Testis (tissue), 3 donors: Measurements from ENCODE around the gene NXPH4. TPM values are rescaled to one million over a fixed set of nuclear protein-coding genes. Genes with fewer than 3 reads are reported as not detected.
A peak's percentile ranks its signal among the peaks of the same experiment; 100 is the strongest.

Source experiments
- DNase-seq: peaks from one replicate; pipeline ENCODE4 v3.0.0-alpha.2; 2019
- H3K27ac ChIP-seq, 2 donors: fragments of 200-600 bp; sonication (generic); one replicate each; pipeline ENCODE4 v1.5.1; 2019
- H3K27me3 ChIP-seq: fragments of 200-600 bp; sonication (generic); one replicate; pipeline ENCODE4 v1.5.1; 2019
- H3K36me3 ChIP-seq: fragments of 200-600 bp; sonication (generic); one replicate; pipeline ENCODE4 v1.5.1; 2017; ENCODE audit warnings: low read depth; ENCODE audit errors: missing control alignments
- H3K4me1 ChIP-seq: fragments of 200-600 bp; sonication (generic); one replicate; pipeline ENCODE4 v1.5.1; 2019
- H3K4me3 ChIP-seq, 2 donors: fragments of 200-600 bp; sonication (generic); one replicate each; pipeline ENCODE4 v1.5.1; 2017 to 2019
- H3K9me3 ChIP-seq: fragments of 200-600 bp; sonication (generic); one replicate; pipeline ENCODE4 v1.5.1; 2017
- CTCF ChIP-seq, 3 experiments: fragments of 450-650 bp in 2 of 3; fragments of 200-600 bp in 1 of 3; sonication (generic) in 1 of 3; IDR thresholded peaks; one replicate each; pipeline ENCODE4 v1.5.1; 2016 to 2019; ENCODE audit warnings: antibody characterized with exemption in 3 of 3, mild to moderate bottlenecking in 2 of 3, moderate library complexity in 1 of 3
- POLR2A ChIP-seq: fragments of 450-650 bp; IDR thresholded peaks from one replicate; pipeline ENCODE4 v1.6.1; 2017; ENCODE audit warnings: antibody characterized with exemption, mild to moderate bottlenecking, moderate library complexity
- WGBS, 2 donors: methylation state at CpG; one replicate each; pipeline ENCODE4 v1.1.5; 2018; 5-methylcytosine and 5-hydroxymethylcytosine counted together
- intact Hi-C: fragments of 100-400 bp; cut with DNase I; formaldehyde crosslinking; loops from one replicate; pipeline ENCODE4 v1.15.1; 2023; ENCODE audit warnings: low total_unique reads
- polyA plus RNA-seq: library from polyadenylated mRNA; stranded (reverse); fragments of 350-450 nt; fragmentation: Illumina TruSeq; extraction: RNeasy Lipid Tissue Mini Kit (QIAGEN cat#74804); gene quantifications from one replicate; pipeline ENCODE4 v1.2.3, GENCODE V29; 2014; ENCODE audit warnings: low read depth, low replicate concordance; ENCODE audit not compliant: insufficient read depth
- total RNA-seq, 2 donors: library from RNA; depleted of rRNA; stranded (reverse); fragments of >200 nt; gene quantifications; one replicate each; pipeline ENCODE4 v1.2.3, GENCODE V29; 2016

Gene NXPH4
- total and polyA plus RNA-seq, 3 donors from 2014 or later = 1.8 to 7.7 (median 7.5) TPM

- TF ChIP-seq CTCF (IDR thresholded peaks at IDR 0.05) (peak in 2 of 3 experiments; percentile 8 to 39), POLR2A (no peak)
- WGBS, 2 donors = 9 to 10% methylated on average over 9 of the region's 9 CpGs
- Histone ChIP-seq H3K4me3 (peak overlapping the region; percentile 45 to 63), H3K9me3 (no peaks in the 10 kb centered on the region), H3K27ac (peak overlapping the region in 1 of 2 donors; percentile 12), H3K36me3 (no peaks in the 10 kb centered on the region), H3K27me3 (no peaks in the 10 kb centered on the region), H3K4me1 (peaks cover 26% of the 10 kb centered on the region)
- DNase-seq = no peak
- intact Hi-C loops = no loop called here
Measured at GRCh38 chr12:57229046-57229633, 12.5 kb downstream of the NXPH4 start.

GRCh38 chr12:57229634-57230380 lies 13.2 kb downstream of the NXPH4 start, which contains the start of gene SHMT2:
TSS of gene SHMT2 (plus strand) at chr12:57229711. CDS start at chr12:57229779, 68 bp downstream.
- intact Hi-C loops = no loop called here
- DNase-seq = peak; percentile 96
- peaks cover 26% of the 10 kb centered on the region for H3K4me1 ChIP-seq
- peak within 1 kb of the TSS in 1 of 2 donors; percentile 12 for H3K27ac ChIP-seq
- 1% methylated on average over 25 to 42 of the region's 42 CpGs for WGBS, 2 donors
- no peaks in the 10 kb centered on the region for H3K27me3 ChIP-seq
- peak within 1 kb of the TSS; percentile 45 to 63 for H3K4me3 ChIP-seq
- H3K36me3 ChIP-seq = no peaks in the 10 kb centered on the region
- TF ChIP-seq CTCF (IDR thresholded peaks at IDR 0.05) (peak in 1 of 3 experiments; percentile 1), POLR2A (no peak)
- H3K9me3 ChIP-seq = no peaks in the 10 kb centered on the region

- Histone ChIP-seq H3K27ac (no peak overlapping the region), H3K36me3 (no peaks in the 10 kb centered on the region), H3K4me3 (peak overlapping the region; percentile 45 to 63), H3K27me3 (no peaks in the 10 kb centered on the region), H3K4me1 (peaks cover 26% of the 10 kb centered on the region), H3K9me3 (no peaks in the 10 kb centered on the region)
- intact Hi-C loops = no loop called here
- WGBS, 2 donors = 42 to 64% methylated on average over 9 to 10 of the region's 10 CpGs
- no peak for DNase-seq
- TF ChIP-seq POLR2A (no peak), CTCF (IDR thresholded peaks at IDR 0.05) (no peak)
Measured at GRCh38 chr12:57230381-57231155, 14.0 kb downstream of the NXPH4 start.

- no peaks in the 10 kb centered on the region for H3K36me3 ChIP-seq
- no peak for DNase-seq
- H3K27ac ChIP-seq = no peak overlapping the region
- no peaks in the 10 kb centered on the region for H3K9me3 ChIP-seq
- H3K4me3 ChIP-seq = no peak overlapping the region
- TF ChIP-seq POLR2A = no peak
- intact Hi-C loops = no loop called here
- 90 to 93% methylated on average over 10 to 13 of the region's 13 CpGs for WGBS, 2 donors
- H3K4me1 ChIP-seq = peaks cover 26% of the 10 kb centered on the region
- no peaks in the 10 kb centered on the region for H3K27me3 ChIP-seq
Measured at GRCh38 chr12:57231276-57232021, 14.9 kb downstream of the NXPH4 start.
